IPS-NIHi7 (cell line): ENCODE data around the gene NIPAL1.
"Not testable (repeated sequence)": the region's sequence is repeated elsewhere in the genome, so short reads cannot be mapped to it uniquely, and the experiment has no call there.

Experiments
- DNase-seq: peaks from one replicate; pipeline ENCODE4 v3.0.0; 2012; ENCODE audit warnings: mixed read lengths; ENCODE audit errors: extremely low spot score

Gene NIPAL1

DNA sequence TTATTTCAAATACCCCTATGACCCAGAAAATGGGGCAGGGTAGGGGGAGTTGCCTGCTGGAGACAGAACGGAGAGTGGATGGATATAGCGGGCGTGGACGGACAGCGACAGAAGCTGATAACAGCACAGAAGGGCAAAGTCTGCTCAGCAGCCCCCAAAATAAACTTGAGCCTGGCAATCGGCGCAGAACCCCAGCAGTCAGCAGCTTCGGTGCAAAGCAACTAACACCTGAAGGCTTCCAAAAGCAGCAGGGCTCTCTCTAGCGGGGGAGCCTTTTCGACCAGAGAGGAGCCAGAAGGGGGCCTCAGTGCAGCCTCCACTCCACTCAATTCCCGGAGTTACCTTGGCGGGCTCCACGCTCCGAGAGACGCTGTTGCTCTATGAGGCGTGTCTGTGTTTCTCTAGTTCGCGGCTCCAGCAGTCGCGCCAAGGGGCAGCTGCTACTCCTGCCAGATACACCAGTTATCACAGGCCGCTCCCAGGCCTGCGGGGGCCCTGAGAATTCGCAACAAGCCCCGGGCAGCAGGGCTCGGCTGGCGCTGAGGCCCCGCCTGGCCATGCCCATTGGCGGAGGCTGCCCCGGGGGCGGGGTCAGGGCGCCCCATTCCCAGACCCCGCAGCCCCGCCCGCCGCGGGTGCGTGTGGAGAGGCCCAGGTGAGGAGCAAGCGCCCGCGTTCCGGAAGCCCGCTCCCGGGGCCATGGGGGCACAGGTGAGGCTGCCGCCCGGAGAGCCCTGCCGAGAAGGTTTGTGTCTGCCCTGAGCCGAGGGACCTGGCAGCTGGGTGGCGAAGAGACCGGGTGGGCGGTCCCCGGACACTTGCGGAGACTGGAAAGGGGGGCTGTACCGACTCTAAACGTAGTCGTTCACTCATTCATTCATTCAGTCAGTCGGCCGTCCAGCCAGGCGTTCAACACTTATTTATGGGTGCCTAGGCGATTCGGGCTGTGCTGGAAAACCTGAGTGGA lies at the start of gene NIPAL1, which contains the start of gene CNGA1:
NIPAL1 (plus strand) TSS at position 632 of the 967 bp plus-strand sequence; CDS start at position 700, 68 bp downstream.
CNGA1 (minus strand) TSS at position 541 of the 967 bp plus-strand sequence. CDS start 63,992 bp downstream, outside the sequence.
- DNase-seq: peak; percentile 98

DNA sequence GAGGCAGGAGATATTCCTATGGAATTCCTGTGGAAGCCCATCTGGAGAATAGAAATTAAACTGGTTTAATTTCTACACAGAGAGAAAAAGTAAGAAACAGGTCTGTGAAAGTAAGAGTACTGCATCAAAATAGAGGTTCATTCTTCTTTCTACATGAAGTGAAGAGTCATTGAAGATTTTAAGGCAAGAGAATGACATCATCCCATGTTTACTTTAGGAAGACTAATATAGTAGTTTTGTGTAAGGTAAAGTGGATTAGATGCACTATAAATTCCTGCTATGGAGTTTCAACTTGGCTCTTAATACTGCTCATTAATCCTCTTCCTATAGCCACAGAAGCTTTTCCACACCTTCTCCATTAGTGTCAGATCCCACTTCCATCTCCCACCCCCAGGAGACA lies 47.7 kb upstream of the NIPAL1 start:
- DNase-seq: no peak

DNA sequence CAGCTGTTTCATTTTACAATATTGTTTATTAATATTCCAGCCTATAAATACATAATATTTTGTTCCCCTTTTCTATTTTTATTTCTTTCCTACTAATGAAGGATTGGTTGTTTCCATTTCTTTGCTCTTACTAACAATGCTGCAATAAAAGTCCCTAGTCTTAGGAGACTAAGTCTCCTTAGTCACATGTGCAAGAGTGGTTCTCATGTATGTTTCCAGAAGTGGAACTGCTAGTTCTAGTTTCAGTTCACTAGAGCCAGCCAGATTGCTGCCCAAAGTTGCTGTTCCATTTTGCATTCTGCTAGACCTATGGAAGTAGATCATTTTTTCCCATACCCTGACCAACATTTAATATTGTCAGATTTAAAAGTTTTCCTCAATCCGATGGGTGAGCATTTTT lies 44.4 kb upstream of the NIPAL1 start:
- DNase-seq: no peak

DNA sequence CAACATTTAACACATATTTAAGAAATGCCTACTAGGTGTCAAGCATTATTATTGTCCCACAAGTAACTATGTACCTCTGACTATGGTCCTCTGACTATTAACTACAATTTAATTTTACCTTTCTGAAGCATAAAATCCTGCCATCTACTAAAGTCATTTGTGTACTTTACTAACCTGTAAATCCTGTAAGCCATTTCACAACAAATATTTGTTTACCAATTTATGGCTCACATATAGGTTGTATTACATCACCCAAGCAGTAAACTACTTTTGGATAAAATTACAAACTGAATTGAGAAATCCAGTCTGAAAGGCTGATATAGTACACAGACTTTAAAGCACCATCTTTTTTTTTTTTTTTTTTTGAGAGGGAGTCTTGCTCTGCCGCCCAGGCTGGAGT lies 43.9 kb upstream of the NIPAL1 start:
- no peak for DNase-seq

DNA sequence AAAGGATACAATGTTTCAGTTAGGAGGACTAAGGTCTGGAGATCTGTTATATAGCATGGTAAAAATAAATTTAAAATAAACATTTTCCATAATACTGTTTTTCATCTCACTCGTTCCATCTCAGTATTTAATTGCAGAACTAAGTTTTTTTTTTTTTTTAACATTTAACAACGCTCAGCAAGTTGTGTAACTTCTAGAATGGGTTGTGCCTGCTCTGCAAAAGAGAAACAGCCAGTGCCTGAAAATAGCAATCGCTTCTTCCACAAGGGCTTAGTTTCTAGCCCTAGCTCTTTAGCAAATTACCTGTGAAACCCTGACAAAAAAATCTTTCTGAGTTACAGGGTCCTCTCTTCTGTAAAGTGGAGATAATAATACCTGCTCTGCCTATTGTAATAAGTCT lies 42.0 kb upstream of the NIPAL1 start:
- no peak for DNase-seq

DNA sequence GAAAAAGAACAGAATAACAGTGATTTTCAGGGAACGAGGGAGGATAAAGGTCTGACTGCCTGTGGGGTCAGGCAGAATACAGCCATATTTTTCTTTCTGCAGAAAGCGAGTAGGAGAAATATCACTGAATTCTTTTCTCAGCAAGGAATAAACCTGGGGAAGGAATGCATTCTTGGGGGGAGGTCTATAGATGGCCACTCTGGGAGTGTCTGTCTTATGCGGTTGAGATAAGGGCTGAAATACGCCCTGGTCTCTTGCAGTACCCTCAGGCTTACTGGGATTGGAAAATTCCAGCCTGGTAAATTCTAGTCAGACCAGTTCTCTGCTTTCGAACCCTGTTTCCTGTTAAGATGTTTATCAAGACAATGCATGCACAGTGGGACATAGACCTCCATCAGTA lies 26.4 kb upstream of the NIPAL1 start:
- no peak for DNase-seq

DNA sequence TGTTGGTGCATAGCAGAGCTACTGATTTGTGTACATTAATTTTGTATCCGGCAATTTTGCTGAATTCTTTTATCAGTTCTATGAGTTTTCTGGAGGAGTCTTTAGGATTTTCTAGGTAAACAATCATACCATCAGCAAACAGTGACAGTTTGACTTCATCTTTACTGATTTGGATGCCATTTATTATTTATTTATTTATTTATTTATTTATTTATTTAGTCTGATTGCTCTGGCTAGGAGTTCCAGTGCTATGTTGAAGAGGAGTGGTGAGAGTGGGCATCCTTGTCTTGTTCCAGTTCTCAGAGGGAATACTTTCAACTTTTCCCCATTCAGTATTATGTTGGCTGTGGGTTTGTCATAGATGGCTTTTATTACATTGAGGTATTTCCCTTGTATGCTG lies 24.1 kb upstream of the NIPAL1 start:
- not testable (repeated sequence) for DNase-seq

DNA sequence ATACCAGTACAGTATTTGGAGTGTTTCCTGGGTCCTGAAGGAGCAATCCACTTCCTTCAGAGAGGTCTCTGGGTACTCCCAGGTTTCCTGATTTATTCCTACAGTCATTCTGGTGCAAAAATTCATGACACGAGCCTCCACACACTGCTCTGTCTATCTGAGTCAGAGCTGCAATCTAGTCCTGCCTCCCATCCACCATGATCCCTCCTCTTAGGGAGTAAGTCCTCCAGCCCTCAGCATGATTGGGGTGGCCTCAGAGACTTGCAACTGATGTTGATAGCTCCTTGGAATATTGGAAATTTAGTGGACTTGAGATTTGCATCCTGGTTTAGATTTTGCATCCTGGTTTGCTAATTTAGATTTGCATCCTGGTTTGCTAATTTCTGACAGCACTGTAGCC lies 20.6 kb upstream of the NIPAL1 start:
- DNase-seq: no peak

DNA sequence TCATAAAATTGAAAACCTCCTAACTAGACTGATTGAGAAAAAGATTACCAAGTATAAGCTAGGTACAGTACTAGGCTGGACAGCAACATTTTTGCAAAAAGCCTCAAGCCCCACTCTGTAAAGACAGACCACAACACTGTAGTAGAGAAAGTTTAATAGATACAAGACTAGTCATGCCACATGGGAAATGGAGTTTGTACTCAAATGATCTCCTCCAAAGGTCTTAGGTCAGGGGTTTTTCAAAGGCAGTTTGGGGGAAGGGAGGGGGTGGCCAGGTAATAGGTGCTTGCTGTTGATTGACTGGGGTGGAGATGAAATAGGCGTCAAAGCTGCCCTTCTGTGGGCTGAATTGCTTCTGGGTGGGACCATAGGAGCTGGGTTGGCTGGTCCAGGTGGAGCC lies 14.3 kb upstream of the NIPAL1 start:
- DNase-seq: no peak

DNA sequence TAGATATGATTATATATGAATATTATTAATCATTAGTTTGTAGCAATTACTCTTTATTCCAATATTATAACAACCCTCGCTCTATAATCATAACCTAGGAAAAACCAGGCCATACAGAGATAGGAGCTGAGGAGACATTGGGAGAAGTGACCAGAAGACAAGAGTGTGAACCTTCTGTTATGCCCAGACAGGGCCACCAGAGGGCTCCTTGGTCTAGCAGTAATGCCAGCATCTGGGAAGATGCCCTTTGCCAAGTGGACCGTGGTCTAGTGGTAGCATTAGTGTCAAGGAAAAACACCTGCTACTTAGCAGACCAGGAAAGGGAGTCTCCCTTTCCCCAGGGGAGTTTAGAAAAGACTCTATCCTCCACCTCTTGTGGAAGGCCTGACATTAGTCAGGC lies 13.0 kb upstream of the NIPAL1 start:
- not testable (repeated sequence) for DNase-seq

DNA sequence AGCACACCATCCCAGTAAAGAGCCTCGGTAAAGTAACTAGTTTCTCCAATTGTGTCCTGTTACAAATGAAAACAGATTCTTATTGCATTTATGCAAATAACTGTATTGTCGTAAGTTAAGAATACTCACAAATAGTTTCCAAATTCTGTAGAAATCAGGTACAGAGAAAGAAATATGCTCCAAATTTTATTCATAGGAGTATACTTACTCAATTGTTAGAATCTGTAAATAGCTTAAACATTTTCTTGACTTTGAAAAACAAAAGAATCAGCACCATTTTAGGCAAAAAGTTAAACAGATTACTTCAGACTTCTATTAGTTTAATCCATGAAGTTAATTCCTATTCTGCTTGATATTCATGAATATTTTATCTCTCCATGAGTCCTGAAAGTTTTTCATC lies 10.8 kb upstream of the NIPAL1 start:
- no peak for DNase-seq

DNA sequence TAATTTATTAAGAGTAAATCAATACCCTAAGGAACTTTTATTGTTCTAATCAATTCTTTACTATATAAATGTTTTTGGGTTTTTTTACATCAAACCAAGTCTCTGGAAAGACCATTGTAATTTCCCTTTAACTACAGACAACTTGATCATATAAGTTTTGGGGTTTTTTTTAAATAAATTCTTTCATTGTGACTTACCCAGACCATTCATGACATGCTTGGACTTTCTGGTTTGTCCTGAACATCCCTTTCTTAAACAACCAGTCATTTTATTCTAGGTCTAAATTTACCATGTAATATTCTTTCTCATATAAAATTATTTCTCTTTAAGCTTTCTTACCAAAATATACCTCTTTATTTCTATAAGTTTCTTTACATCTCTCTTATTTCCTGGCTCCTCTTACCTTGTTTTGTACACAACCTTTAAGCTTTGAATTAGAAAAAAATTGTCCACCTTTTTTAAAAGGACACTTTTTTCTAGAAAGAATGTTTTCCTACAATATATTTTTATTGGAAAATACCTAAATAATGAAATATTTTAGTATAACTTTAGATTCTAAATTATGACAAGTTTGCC lies 8.5 kb upstream of the NIPAL1 start:
- no peak for DNase-seq

DNA sequence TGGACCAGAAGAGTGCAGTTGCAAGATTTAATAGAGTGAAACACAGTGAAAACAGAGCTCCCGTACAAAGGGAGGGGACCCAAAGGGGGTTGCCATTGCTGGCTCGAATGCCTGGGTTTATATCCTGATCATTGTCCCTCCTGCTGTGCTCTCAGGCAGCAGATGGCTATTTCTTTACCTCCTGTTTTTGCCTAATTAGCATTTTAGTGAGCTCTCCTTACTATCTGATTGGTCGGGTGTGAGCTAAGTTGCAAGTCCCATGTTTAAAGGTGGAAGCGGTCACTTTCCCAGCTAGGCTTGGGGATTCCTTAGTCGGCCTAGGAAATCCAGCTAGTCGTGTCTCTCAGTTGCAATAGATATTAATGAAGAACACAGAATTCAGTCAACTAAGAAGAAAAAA lies 5.7 kb upstream of the NIPAL1 start:
- DNase-seq: not testable (repeated sequence)

DNA sequence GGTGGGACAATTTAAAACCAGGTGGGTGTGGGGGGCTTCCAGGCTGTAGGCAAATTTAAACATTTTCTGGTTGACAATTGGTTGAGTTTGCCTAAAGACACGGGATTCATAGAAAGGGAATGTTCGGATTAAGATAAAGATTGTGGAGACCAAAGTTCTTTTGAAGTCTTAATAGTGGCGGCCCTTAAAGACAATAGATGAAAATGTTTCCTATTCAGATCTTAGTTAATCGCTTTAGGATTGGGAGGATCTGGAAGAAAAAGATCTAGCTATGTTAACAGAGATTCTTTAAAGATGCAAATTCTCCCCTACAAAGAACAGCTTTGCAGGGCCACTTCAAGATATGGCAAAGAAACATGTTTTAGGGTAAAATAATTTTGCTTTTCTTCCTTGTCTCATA lies 4.8 kb upstream of the NIPAL1 start:
- DNase-seq: no peak

DNA sequence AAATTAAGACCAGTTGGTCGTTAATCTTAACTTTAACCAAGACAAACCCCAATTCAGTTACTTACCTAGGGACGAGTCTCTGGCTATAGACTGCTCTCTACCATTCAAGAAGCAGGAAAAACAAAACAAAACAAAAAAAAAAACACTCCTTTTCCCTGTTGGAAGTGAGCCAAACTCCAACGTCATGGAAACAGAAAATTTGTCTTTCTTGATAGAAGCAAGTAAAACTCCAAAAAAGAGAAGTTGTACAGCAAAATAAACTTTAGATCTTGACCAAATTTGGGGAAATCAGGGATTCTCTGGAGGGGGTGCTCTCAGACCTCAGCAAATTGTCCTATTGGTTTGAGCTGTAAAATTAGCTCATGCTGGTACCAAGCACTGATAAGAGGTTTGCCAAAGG lies 3.7 kb upstream of the NIPAL1 start:
- no peak for DNase-seq

DNA sequence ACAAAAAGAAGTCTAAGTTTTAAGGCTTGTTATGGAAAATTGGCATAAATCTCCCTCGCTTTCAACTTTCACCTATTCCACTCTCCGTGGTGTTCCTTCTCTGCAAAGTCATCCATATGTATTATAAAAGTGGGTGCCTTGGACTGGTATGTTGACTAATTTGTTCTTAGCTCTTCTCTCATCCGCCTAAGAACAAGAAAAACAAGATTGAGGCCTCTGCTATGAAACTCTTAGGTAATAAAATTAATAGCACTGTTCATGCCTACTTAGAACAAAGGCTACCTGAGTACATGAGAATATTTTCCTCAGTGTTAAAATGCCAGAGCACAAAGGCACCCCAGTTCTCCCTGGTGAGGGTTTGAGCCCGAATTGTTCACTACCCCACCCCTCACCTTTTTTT lies 1.4 kb upstream of the NIPAL1 start:
- no peak for DNase-seq

DNA sequence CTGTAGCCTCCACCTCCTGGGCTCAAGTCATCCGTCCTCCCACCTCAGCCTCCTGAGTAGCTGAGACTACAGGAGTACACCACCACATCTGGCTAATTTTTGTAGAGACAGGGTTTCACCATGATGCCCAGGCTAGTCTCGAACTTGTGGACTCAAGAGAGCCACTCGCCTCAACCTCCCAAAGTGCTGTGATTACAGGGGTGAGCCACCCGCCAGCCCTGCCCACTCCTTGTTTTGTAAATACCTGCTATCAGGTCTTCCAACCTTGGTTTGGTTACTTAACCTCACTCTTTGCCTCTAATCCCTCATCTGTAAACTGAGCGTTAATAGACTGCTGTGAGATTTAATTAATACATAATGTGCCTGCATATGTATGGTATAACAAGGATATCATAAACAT lies 894 bp upstream of the NIPAL1 start:
- DNase-seq: no peak

DNA sequence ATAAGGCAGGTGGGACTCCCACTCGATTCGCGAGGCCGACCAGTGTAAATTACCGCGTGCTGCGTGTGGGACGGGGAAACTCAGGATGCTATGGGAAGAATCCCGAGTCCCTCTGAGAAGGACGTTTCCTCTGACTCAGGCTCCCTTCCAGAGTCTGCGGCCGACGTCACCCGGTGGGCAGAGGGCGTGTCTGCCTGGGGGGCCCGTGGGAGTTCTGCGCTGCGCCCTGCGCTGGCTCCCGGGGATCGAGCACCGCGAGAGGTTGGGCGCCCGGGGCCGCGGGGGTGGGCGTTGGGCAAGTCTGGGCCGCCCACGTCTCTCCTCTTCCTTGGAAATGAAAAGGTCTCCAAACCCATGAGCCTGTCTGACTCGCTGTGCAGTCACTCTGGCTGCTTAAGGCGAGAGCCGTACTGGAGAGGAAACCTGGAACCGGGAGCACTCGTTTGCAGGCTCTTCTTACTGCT lies 568 bp downstream of the NIPAL1 start:
- peak; percentile 64 for DNase-seq

DNA sequence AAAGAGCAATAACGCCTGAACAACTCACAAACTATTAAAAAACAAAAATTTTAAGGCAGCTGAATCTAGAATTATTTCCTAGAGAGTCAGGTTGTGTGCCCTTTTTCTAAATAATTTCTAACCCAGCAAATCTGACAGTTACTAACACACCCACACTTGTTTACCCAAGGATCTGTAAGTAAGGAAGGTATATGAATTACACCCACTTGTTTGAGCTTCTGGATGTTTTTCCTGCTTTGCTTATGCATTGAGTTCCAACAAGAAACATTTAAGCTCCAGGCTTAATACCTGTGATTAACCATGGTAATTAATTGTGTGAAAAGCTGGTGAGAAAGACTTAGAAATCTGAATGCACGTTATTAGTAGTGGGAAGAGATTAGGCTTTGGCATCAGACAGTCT lies 1.5 kb downstream of the NIPAL1 start:
- DNase-seq: no peak

DNA sequence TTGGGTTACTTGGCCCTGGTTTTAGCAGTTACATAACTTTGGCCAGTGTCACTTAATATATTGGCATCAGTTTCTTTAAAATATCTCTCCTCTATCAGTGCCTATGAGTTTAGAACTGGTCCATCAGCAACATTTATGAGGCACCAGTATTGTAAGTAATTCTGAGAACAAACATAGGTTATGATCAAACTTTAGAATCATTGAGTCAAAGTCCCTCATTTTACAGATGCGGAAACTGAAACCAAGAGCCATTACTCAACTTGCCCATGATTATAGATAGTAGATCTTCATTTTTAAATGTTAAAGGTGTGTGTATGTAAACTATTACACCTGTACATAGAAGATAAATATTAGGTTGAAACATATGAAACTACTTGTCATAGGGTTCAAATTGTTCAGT lies 4.5 kb downstream of the NIPAL1 start:
- no peak for DNase-seq

DNA sequence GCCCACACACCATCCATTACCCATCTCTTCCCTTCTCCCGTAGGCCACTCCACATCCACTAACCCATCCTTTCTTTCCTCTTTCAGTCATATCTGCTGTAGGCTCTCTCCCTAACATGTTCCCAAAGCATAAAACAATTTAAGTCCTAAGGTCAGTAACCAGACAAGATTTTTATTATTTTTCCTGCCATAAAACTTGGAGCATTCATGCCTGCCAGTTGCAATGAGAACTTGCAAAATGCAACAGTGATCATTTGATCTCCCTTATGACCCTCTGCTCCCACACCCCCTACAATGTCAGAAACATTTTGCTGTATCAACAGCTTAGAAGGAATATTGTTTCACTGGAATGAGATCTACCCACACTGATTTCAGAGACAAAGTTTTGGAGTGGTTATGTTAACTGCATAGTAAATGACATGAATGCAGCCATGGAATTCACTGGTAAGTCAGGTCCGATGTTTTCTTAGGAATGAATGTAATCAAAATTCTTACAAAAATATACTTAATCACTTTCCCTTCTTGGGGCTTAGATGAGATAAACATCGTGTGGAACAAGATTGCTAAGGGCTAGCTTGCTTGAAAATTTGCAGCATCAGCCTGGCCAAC lies 5.7 kb downstream of the NIPAL1 start:
- DNase-seq: no peak

DNA sequence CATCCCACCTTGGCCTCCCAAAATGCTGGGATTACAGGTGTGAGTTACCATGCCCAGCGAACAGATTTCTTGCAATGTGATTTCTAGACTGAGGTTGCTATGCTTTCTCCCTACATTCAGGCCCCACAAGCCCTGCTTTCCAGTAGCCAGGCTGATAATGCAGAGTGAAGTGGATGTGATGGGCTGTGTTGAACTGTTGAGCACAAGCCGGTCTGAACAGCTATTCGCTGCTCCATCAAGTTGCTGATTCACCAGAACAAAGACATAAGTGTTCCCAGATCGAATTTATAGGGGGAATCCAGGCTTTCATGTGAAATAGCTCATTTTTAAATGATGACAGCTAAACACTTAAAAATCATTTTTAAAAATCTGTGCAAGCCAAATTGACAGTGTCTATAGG lies 8.0 kb downstream of the NIPAL1 start:
- DNase-seq: no peak

DNA sequence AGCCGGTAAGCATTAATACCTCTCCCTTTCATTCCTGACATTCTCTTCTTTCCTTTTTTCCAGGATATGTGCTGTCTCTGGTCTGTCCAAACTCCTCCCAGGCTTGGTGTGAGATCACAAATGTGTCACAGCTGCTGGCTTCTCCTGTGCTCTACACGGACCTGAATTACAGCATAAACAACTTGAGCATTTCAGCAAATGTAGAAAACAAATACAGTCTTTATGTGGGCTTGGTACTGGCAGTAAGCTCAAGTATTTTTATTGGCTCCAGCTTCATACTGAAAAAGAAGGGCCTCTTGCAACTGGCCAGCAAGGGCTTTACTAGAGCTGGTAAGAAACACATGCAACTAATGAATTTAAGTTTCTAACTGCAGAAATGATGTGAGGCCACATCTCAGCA lies 8.4 kb downstream of the NIPAL1 start:
- DNase-seq: no peak
